Subcutaneous adipose tissue (tissue), 4 donors: ENCODE measurements around the gene TESMIN. TPM values are rescaled to one million over a fixed set of nuclear protein-coding genes. Genes with fewer than 3 reads are reported as not detected.

Source experiments
- CTCF ChIP-seq: fragments of 450-650 bp; IDR thresholded peaks from one replicate; pipeline ENCODE4 v1.5.1; 2016; ENCODE audit warnings: low read depth, mild to moderate bottlenecking, control low read depth, antibody characterized with exemption, moderate library complexity
- total RNA-seq, 4 donors: library from RNA; depleted of rRNA; stranded (reverse); fragments of >200 nt; gene quantifications; one replicate each; pipeline ENCODE4 v1.1.0, GENCODE V29; 2016

Gene TESMIN
- total RNA-seq = 1 to 10 TPM in 1 of 4 donors, under 1 TPM in 2, not detected in 1; 0.44 to 2.5 (median 0.98) TPM

- TF ChIP-seq CTCF = no peak
Observed at GRCh38 chr11:68751331-68751856, at the start of gene TESMIN. TSS of gene TESMIN (minus strand) at chr11:68751520. CDS start at chr11:68750660, 860 bp downstream.

GRCh38 chr11:68798221-68798813, 47.0 kb upstream of the TESMIN start:
- TF ChIP-seq CTCF = no peak

GRCh38 chr11:68796801-68797200, 45.5 kb upstream of the TESMIN start:
- TF ChIP-seq CTCF = no peak

GRCh38 chr11:68792400-68792966, 41.2 kb upstream of the TESMIN start:
- TF ChIP-seq CTCF = no peak

GRCh38 chr11:68784653-68785052, 33.3 kb upstream of the TESMIN start:
- TF ChIP-seq CTCF = no peak

- TF ChIP-seq CTCF = no peak
Observed at GRCh38 chr11:68783216-68783821, 32.0 kb upstream of the TESMIN start.

GRCh38 chr11:68782711-68783110, 31.4 kb upstream of the TESMIN start:
- TF ChIP-seq CTCF = no peak
